ENCODE data around the gene FAM107B.

The FAM107B gene

DNA sequence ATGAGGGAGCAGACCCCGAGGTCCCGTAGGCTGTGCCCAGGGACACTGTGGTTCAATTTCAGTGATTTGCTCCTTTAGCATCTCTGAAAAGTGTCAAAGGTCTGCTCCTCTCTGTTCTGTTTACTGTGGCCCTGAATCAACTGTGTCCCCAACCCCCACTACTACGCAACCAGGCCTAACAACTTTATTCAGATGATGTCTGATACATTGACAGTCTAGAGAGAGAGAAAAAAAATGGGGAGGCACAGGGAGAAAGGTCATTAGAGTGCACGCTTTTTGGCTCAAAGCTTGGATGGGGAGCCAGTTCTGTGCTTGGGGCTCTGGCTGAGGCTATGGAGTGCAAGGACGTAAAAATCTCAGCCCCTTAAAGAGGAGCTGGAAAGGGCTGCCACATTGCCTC lies 77.9 kb downstream of the FAM107B start:
- 79% methylated on average over 3 of the region's 5 CpGs for WGBS
- Histone ChIP-seq H3K9ac (ENCODE audit: low read length) (no peak overlapping the region), H3K14ac (ENCODE audit: low read length in 2 of 2) (no peak overlapping the region)

DNA sequence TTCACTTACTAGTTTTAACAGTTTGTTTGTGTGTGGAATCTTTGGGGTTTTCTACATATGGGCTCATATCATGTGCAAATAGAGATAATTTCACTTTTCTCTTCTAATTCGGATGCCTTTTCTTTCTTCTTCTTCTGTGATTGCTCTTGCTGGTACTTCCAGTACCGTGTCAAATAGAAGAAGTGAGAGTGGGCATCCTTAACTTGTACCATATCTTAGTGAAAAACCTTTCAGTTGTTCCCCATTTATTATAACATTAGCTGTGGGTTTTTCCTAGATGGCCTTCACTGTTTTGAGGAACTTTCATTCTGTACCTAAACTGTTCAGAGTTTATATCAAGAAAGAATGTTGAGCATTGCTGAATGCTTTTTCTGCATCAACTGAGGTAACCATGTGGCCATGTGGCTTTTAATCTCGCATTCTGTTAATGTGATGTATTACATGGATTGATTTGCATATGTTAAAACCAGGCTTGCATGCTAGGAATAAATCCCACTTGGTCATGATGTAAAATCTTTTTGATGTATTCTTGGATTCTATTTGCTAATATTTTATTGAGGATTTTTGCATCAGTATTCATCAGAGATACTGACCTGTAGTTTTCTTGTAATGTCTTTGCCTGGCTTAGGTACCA lies 78.7 kb downstream of the FAM107B start:
- Histone ChIP-seq H2AFZ (ENCODE audit: low read depth, low read length) (no peak overlapping the region), H3K9me3 (ENCODE audit: control insufficient read depth, low read length) (no peaks in the 10 kb centered on the region), H3K79me1 (replicated peaks; ENCODE audit: low read length, poor library complexity, severe bottlenecking) (no peaks in the 10 kb centered on the region), H2BK12ac (ENCODE audit: low read length in 2 of 2) (no peak overlapping the region), H2AK5ac (ENCODE audit: low read length, severe bottlenecking) (no peak overlapping the region), H3K4me1 (ENCODE audit: control insufficient read depth, insufficient read depth, low read depth, low read length) (no peaks in the 10 kb centered on the region), H3K4ac (ENCODE audit: low read depth in 1 of 2, low read length in 2 of 2) (no peak overlapping the region), H3K23ac (ENCODE audit: low read length in 2 of 2) (no peak overlapping the region), H3K36me3 (ENCODE audit: control insufficient read depth in 1 of 2, insufficient read depth in 2 of 2, low read depth in 1 of 2, low read length in 2 of 2) (no peaks in the 10 kb centered on the region), H3K27me3 (ENCODE audit: control insufficient read depth in 1 of 2, insufficient read depth in 1 of 2, low read length in 2 of 2) (no peaks in the 10 kb centered on the region), H2BK5ac (ENCODE audit: low read depth, low read length, poor library complexity, severe bottlenecking) (no peak overlapping the region), H3K4me3 (ENCODE audit: insufficient read depth in 1 of 2, low read depth in 1 of 2, low read length in 2 of 2) (no peak overlapping the region), H3K14ac (ENCODE audit: low read length in 2 of 2) (no peak overlapping the region), H3K4me2 (ENCODE audit: low read length, poor library complexity, severe bottlenecking) (no peak overlapping the region), H4K8ac (ENCODE audit: low read length) (no peak overlapping the region), H3K27ac (ENCODE audit: low read length, poor library complexity, severe bottlenecking) (no peak overlapping the region), H3K18ac (ENCODE audit: low read depth in 1 of 2, low read length in 2 of 2) (no peak overlapping the region), H3K9ac (ENCODE audit: low read length) (no peak overlapping the region), H2BK15ac (ENCODE audit: low read depth, poor library complexity, severe bottlenecking) (no peak overlapping the region), H4K91ac (ENCODE audit: low read length) (no peak overlapping the region), H2BK120ac (ENCODE audit: low read depth, low read length) (no peak overlapping the region)
- WGBS = 91% methylated on average over 1 of the region's 3 CpGs
- no peak for DNase-seq

More for the DNA sequence above, 77.9 kb downstream of the FAM107B start:
- Histone ChIP-seq H3K18ac (ENCODE audit: low read depth in 1 of 2, low read length in 2 of 2) (no peak overlapping the region), H3K4me1 (ENCODE audit: control insufficient read depth, insufficient read depth, low read depth, low read length) (no peaks in the 10 kb centered on the region), H2BK120ac (ENCODE audit: low read depth, low read length) (no peak overlapping the region), H3K27ac (ENCODE audit: low read length, poor library complexity, severe bottlenecking) (no peak overlapping the region), H3K4me3 (ENCODE audit: insufficient read depth in 1 of 2, low read depth in 1 of 2, low read length in 2 of 2) (no peak overlapping the region), H3K36me3 (ENCODE audit: control insufficient read depth in 1 of 2, insufficient read depth in 2 of 2, low read depth in 1 of 2, low read length in 2 of 2) (no peaks in the 10 kb centered on the region), H4K91ac (ENCODE audit: low read length) (no peak overlapping the region), H3K79me1 (replicated peaks; ENCODE audit: low read length, poor library complexity, severe bottlenecking) (no peaks in the 10 kb centered on the region), H2AFZ (ENCODE audit: low read depth, low read length) (no peak overlapping the region), H2BK5ac (ENCODE audit: low read depth, low read length, poor library complexity, severe bottlenecking) (no peak overlapping the region), H2BK15ac (ENCODE audit: low read depth, poor library complexity, severe bottlenecking) (no peak overlapping the region), H2BK12ac (ENCODE audit: low read length in 2 of 2) (no peak overlapping the region), H3K9me3 (ENCODE audit: control insufficient read depth, low read length) (no peaks in the 10 kb centered on the region), H3K27me3 (ENCODE audit: control insufficient read depth in 1 of 2, insufficient read depth in 1 of 2, low read length in 2 of 2) (no peaks in the 10 kb centered on the region), H4K8ac (ENCODE audit: low read length) (no peak overlapping the region), H3K4me2 (ENCODE audit: low read length, poor library complexity, severe bottlenecking) (no peak overlapping the region), H3K4ac (ENCODE audit: low read depth in 1 of 2, low read length in 2 of 2) (no peak overlapping the region), H3K23ac (ENCODE audit: low read length in 2 of 2) (no peak overlapping the region), H2AK5ac (ENCODE audit: low read length, severe bottlenecking) (no peak overlapping the region)
- DNase-seq = no peak

DNA sequence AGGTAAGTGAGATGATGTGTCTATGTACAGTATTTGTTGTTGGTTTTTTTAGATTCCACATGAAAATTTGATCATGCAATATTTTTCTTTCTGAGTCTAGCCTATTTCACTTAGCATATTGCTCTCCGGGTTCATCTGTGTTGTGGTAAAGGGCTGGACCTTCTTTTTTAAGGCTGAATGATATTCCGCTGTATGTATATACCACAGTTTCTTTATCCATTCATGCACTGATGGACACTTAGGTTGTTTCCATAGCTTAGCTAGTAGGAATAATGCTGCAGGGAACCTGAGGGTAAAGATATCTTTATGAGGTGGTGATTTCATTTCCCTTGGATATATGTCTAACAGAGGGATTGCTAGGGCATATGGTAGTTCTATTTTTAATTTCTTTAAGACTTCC lies 80.8 kb downstream of the FAM107B start:
- H2BK15ac ChIP-seq (ENCODE audit: low read depth, poor library complexity, severe bottlenecking) = no peak overlapping the region
- no peak overlapping the region for H3K23ac ChIP-seq (ENCODE audit: low read length in 2 of 2)
- no peak overlapping the region for H3K4me2 ChIP-seq (ENCODE audit: low read length, poor library complexity, severe bottlenecking)
- H2AK5ac ChIP-seq (ENCODE audit: low read length, severe bottlenecking) = no peak overlapping the region
- H3K4me3 ChIP-seq (ENCODE audit: insufficient read depth in 1 of 2, low read depth in 1 of 2, low read length in 2 of 2) = no peak overlapping the region
- no peaks in the 10 kb centered on the region for H3K36me3 ChIP-seq (ENCODE audit: control insufficient read depth in 1 of 2, insufficient read depth in 2 of 2, low read depth in 1 of 2, low read length in 2 of 2)
- H3K27me3 ChIP-seq (ENCODE audit: control insufficient read depth in 1 of 2, insufficient read depth in 1 of 2, low read length in 2 of 2) = no peaks in the 10 kb centered on the region
- H2BK12ac ChIP-seq (ENCODE audit: low read length in 2 of 2) = no peak overlapping the region
- H3K9ac ChIP-seq (ENCODE audit: low read length) = no peak overlapping the region
- no peak overlapping the region for H3K4ac ChIP-seq (ENCODE audit: low read depth in 1 of 2, low read length in 2 of 2)
- WGBS = no CpG with 5 or more reads among the region's 2 CpGs
- no peak overlapping the region for H4K91ac ChIP-seq (ENCODE audit: low read length)
- H2BK5ac ChIP-seq (ENCODE audit: low read depth, low read length, poor library complexity, severe bottlenecking) = no peak overlapping the region
- no peak overlapping the region for H2AFZ ChIP-seq (ENCODE audit: low read depth, low read length)
- H4K8ac ChIP-seq (ENCODE audit: low read length) = no peak overlapping the region
- DNase-seq = no peak
- no peaks in the 10 kb centered on the region for H3K79me1 ChIP-seq (replicated peaks; ENCODE audit: low read length, poor library complexity, severe bottlenecking)
- H3K14ac ChIP-seq (ENCODE audit: low read length in 2 of 2) = no peak overlapping the region
- H3K27ac ChIP-seq (ENCODE audit: low read length, poor library complexity, severe bottlenecking) = no peak overlapping the region
- H2BK120ac ChIP-seq (ENCODE audit: low read depth, low read length) = no peak overlapping the region
- H3K4me1 ChIP-seq (ENCODE audit: control insufficient read depth, insufficient read depth, low read depth, low read length) = no peaks in the 10 kb centered on the region
- no peaks in the 10 kb centered on the region for H3K9me3 ChIP-seq (ENCODE audit: control insufficient read depth, low read length)
- no peak overlapping the region for H3K18ac ChIP-seq (ENCODE audit: low read depth in 1 of 2, low read length in 2 of 2)

GRCh38 chr10:14692344-14693076 lies 82.2 kb downstream of the FAM107B start:
- H3K14ac ChIP-seq (ENCODE audit: low read length in 2 of 2) = no peak overlapping the region
- no peak overlapping the region for H3K9ac ChIP-seq (ENCODE audit: low read length)
- WGBS = 89% methylated on average over 14 of the region's 16 CpGs
- H3K27ac ChIP-seq (ENCODE audit: low read length, poor library complexity, severe bottlenecking) = no peak overlapping the region
- DNase-seq = no peak
- no peak overlapping the region for H3K18ac ChIP-seq (ENCODE audit: low read depth in 1 of 2, low read length in 2 of 2)
- no peak overlapping the region for H2BK120ac ChIP-seq (ENCODE audit: low read depth, low read length)
- H4K91ac ChIP-seq (ENCODE audit: low read length) = no peak overlapping the region
- H2AFZ ChIP-seq (ENCODE audit: low read depth, low read length) = no peak overlapping the region
- no peak overlapping the region for H3K4me2 ChIP-seq (ENCODE audit: low read length, poor library complexity, severe bottlenecking)
- no peak overlapping the region for H2BK5ac ChIP-seq (ENCODE audit: low read depth, low read length, poor library complexity, severe bottlenecking)
- no peaks in the 10 kb centered on the region for H3K36me3 ChIP-seq (ENCODE audit: control insufficient read depth in 1 of 2, insufficient read depth in 2 of 2, low read depth in 1 of 2, low read length in 2 of 2)
- H3K23ac ChIP-seq (ENCODE audit: low read length in 2 of 2) = no peak overlapping the region
- H3K27me3 ChIP-seq (ENCODE audit: control insufficient read depth in 1 of 2, insufficient read depth in 1 of 2, low read length in 2 of 2) = no peaks in the 10 kb centered on the region
- no peak overlapping the region for H3K4ac ChIP-seq (ENCODE audit: low read depth in 1 of 2, low read length in 2 of 2)
- no peak overlapping the region for H2BK12ac ChIP-seq (ENCODE audit: low read length in 2 of 2)
- no peak overlapping the region for H3K4me3 ChIP-seq (ENCODE audit: insufficient read depth in 1 of 2, low read depth in 1 of 2, low read length in 2 of 2)
- no peak overlapping the region for H4K8ac ChIP-seq (ENCODE audit: low read length)
- H3K79me1 ChIP-seq (replicated peaks; ENCODE audit: low read length, poor library complexity, severe bottlenecking) = no peaks in the 10 kb centered on the region
- no peak overlapping the region for H2BK15ac ChIP-seq (ENCODE audit: low read depth, poor library complexity, severe bottlenecking)
- no peak overlapping the region for H2AK5ac ChIP-seq (ENCODE audit: low read length, severe bottlenecking)
- no peaks in the 10 kb centered on the region for H3K9me3 ChIP-seq (ENCODE audit: control insufficient read depth, low read length)
- H3K4me1 ChIP-seq (ENCODE audit: control insufficient read depth, insufficient read depth, low read depth, low read length) = no peaks in the 10 kb centered on the region

Data from mesenchymal stem cell (in vitro differentiated cells and primary cell).